ENCODE measurements around the gene ISLR.

The ISLR gene

DNA sequence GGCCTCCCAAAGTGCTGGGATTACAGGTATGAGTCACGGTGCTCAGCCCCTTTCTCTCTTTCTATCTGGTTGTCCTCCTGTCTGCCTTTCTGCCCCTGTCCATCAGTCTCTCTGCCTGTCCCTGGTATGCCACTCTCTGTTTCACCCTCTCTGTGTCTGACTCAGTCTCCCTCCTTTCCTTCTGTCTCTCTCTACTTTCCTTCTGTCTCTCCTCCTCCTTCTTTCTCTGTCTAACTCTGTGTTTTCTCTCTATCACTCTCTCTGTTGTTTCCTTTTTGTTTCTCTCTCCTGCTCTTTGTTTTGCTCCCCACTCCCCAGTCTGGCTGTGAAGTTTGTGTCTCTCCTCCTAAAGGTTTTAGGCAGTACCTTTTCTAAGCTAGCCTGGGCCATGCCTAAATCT lies 38.1 kb downstream of the ISLR start:
- DNase-seq (ENCODE audit: low read depth in 2 of 2), result no peak

GRCh38 chr15:74212494-74212893 lies 39.0 kb downstream of the ISLR start:
- no peak for DNase-seq (ENCODE audit: low read depth in 2 of 2)

DNA sequence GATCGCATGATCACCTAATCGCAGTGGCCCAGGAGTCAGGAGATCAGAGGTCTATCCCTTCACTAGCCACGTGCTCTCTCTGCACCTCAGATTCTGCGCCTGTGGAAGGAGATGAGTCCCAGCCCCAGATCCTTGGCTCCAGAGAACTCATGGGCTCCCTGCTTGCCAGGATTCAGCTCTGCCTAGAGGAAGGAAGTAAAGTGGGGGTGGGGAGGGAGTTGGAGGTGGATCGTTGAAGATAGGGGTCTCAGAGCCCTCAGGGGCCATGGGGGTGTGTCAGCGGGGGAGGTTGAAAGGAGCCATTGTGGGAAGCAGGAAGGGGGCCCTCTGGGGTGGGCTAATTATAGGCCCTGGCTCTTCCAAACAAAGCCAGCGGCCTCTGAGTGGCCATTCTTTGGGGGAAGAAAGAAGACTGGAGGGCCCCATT lies 40.4 kb downstream of the ISLR start:
- no peak for DNase-seq (ENCODE audit: low read depth in 2 of 2)

DNA sequence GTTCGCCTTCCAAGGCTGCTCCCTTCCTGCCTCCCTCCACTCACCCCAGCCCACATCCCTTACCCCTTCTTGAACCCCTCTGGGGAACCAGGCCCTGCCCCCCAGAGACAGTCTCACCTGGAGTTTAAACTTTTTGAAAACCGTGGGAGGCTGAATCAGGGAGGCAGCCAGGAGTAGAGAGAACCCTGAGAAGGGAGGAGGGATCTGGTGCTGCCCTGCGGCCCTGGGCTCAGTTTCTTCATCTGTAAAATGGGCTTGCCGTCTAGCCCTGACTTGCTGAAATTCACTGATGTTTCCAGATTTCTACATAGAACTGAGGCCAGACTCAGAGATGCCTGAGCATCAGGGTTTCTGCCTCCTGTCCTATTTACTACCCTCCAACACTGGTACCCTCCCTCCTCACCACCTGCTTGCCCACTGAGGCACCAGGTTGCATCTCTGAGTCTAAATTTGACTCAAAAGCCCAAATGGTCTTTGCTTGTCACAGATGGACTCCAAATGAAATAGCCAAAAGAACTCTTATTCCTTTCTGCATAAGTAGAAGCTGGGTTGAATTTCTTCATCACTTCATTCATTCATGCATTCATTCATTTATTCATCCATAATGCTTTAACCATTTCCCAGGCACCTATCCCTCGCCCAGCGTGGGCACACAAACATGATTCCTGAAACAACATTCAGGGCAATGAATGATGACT lies 41.0 kb downstream of the ISLR start:
- DNase-seq (ENCODE audit: low read depth in 2 of 2), result no peak

- DNase-seq (ENCODE audit: low read depth in 2 of 2), result no peak
Observed at GRCh38 chr15:74215958-74216357, 42.4 kb downstream of the ISLR start.

DNA sequence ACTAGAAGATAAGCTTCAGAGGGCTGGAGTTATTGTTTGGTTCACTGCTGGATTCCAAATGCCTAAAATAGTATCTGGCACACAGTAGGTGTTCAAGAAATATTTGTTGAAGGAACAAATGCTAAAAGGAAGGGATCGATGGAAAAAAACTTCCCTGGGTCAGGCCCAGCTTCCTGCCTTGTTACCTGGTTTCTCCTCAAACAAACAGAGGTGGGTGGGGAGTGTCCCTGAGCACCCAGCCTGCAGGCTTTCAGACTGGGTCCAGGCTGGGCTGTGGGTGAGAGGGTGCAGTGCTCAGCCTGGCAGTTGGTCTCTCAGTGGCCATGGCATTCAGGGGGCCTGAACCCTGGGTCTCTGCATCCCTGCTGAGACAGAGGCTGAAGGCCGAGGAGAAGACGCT lies 43.4 kb downstream of the ISLR start:
- no peak for DNase-seq (ENCODE audit: low read depth in 2 of 2)

DNA sequence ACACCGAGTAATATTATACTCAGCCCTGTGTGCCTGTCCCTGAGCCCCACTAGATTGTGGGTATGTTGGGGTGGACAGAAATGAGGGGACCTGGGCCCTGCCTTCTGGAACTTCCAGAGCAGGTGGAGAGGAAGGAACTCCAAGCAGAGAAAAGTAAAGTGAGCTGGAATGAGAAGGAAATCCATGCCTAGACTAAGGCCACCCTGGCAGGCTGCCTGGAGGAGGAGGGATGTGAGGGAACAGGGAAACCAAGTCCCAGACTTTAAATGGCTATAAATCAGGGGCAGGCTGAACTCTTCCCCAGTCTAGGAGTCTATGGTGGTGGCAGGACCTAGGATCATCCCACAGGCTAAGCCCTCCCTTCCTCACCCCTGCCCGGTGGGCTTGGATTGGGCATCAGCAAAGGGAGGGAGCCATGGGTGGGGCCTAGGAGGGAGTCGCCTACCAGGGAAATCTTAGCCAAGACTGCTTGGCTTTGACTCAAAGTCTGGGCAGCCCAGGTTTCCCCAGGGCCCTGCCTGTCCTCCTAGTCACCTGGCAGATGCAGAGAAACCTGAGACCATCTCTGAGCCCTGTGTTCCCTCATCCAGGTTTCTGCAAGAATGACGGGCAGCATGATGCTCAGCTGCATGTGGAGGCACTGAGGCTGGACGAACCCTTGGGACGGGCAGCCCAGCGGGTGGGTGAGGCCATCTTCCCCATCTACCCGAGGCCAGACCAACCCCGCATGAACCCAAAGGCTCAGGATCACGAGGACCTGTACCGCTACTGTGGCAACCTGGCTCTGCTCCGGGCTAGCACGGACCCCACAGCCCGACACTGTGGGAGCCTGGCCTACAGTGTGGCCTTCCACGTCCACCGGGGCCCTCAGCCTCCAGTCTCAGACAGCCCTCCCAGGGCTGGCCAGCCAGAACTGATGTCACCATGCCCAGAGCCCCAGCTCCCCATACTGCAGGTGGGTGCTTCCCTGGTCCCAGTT lies 44.7 kb downstream of the ISLR start:
- no peak for DNase-seq (ENCODE audit: low read depth in 2 of 2)

DNA sequence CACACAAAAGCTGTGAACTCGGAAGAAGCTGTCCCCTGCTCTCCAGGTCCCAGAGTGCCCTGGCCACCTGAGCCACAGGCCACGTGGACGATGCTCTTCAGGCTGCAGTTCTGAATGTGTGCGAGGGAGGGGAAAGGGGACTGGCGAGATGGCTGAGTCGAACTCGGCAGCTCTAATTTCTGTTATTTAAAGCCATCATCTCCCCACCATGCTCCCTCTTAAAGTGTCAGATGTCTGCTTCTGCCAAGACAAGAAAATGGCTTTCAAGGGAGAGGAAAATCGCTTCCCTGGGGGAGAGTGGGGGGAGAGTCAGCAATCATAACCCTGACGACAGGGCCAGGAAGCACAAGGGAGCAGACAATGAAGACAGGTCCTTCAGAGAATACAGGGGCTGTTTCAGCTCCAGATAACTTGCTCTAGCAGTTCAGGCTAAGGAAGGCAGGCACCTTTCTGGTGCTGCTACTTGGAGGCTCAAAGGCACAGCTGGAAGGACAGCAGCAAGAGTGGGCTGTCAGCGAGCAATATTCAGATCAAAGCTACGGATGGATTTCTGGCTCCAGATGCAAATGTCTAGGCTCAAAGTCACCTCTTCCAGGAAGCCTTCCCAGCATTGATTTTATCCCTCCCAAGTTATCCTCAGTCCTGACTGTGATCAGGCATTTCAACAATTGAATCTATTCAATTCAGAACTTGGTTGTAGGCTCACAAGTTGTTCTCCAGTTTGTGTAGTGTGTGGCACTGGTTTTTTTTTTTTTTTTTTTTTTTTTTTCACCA lies 47.2 kb downstream of the ISLR start:
- no peak for DNase-seq (ENCODE audit: low read depth in 2 of 2)

DNA sequence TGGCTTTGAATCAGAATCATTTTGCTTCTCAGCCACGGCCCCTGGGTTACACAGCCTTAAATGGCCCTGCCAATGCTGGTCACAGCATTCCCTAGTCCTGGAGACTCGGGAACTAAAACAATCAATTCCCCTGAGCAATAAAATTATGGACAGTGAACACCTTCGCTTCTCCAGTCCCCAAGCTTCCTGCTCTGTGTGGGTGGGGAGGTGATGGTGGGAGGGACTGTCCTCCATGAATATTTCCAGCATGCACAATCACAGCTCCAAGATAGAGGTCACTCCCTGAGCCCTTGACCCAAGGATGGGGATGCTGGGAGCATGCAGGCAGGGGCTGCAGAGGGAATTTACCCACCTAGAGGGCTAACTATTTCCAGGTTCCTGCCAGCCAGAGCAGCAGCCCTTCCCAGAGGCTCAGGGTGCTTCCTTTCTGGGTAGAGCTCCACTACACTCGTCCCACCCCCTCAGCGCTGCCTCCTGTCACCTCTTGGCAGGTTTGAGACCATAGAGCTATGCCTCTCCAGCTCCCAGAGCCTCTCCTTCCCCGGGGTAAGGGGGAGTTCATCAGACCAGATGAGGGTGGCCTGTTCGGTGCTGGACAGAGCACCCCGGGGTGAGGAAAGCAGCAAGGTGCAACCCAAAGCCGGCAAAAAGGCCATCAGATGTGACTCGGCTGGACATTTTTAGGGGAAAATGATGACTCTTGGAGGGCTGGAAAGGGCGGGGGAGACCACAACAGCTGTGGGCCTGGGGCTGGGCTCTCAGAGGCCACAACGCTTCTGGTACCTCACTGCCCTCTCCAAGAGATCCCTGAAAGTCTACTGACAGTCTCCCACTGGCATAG lies 48.1 kb downstream of the ISLR start:
- no peak for DNase-seq (ENCODE audit: low read depth in 2 of 2)

GRCh38 chr15:74222240-74223119 lies 49.0 kb downstream of the ISLR start:
- no peak for DNase-seq (ENCODE audit: low read depth in 2 of 2)

- no peak for DNase-seq (ENCODE audit: low read depth in 2 of 2)
Observed at GRCh38 chr15:74225928-74226327, 52.4 kb downstream of the ISLR start.

All from stimulated activated CD8-positive, alpha-beta memory T cell treated with anti-CD3 and anti-CD28 coated beads, Interleukin-7, amount 100 ng/mL, for 1 hour (primary cell).